GM12878 (cell line): ENCODE results near the gene SULT2B1. TPM values are rescaled to one million over a fixed set of nuclear protein-coding genes. Genes with fewer than 3 reads are reported as not detected.

Experiments used
- ATF2 ChIP-seq: IDR thresholded peaks from 2 replicates; pipeline ENCODE4 v1.6.1; 2012; ENCODE audit warnings: low read length, inconsistent platforms
- BCLAF1 ChIP-seq: fragments of 450-650 bp; IDR thresholded peaks from 2 replicates; pipeline ENCODE4 v1.6.1; 2017; ENCODE audit warnings: antibody characterized with exemption, mild to moderate bottlenecking, moderate library complexity
- NKRF ChIP-seq: fragments of 450-650 bp; conservative IDR thresholded peaks from 2 replicates; pipeline ENCODE4 v1.6.1; 2017; ENCODE audit warnings: mild to moderate bottlenecking, moderate library complexity
- NR2C1 ChIP-seq: fragments of 450-650 bp; IDR thresholded peaks from 2 replicates; pipeline ENCODE4 v1.6.1; 2017; ENCODE audit warnings: antibody characterized with exemption, mild to moderate bottlenecking, moderate library complexity
- PAX5 ChIP-seq: IDR thresholded peaks from 2 replicates; pipeline ENCODE4 v1.6.1; 2011; ENCODE audit warnings: low read depth, low read length, borderline replicate concordance
- SMARCA5 ChIP-seq: fragments of 450-650 bp; IDR thresholded peaks from 2 replicates; pipeline ENCODE4 v1.6.1; 2017; ENCODE audit warnings: mild to moderate bottlenecking
- SMC3 ChIP-seq: IDR thresholded peaks from 2 replicates; pipeline ENCODE4 v1.6.1; 2011; ENCODE audit warnings: low read length, improper control_type of control experiment, borderline replicate concordance
- SUPT20H ChIP-seq: IDR thresholded peaks from 2 replicates; pipeline ENCODE4 v1.6.1; 2011; ENCODE audit warnings: low read depth, mild to moderate bottlenecking, low read length, moderate library complexity, borderline replicate concordance; ENCODE audit not compliant: control insufficient read depth
- ZBTB33 ChIP-seq: fragments of 450-650 bp; IDR thresholded peaks from 2 replicates; pipeline ENCODE4 v1.6.1; 2017; ENCODE audit warnings: mild to moderate bottlenecking
- ZNF622 ChIP-seq: fragments of 450-650 bp; IDR thresholded peaks from 2 replicates; pipeline ENCODE4 v1.6.1; 2017; ENCODE audit warnings: mild to moderate bottlenecking, inconsistent platforms
- polyA plus RNA-seq, 11 experiments: library from polyadenylated mRNA; depleted of rRNA in 4 of 11; unstranded in 6 of 11; stranded (reverse) in 5 of 11; fragments of >200 nt; fragmentation: Nextera tagmentation in 4 of 11; fragmentation: Illumina TruSeq in 1 of 11; extraction: Ambion mirVana in 4 of 11; extraction: Trizol in 1 of 11; gene quantifications; 1 replicate in 1 of 11; 2 replicates in 10 of 11; pipeline versions ENCODE4 v1.2.1 to v1.2.3, GENCODE V29; 2011 to 2016; ENCODE audit warnings: inconsistent platforms in 2 of 11, missing spikeins in 2 of 11, low read depth in 1 of 11
- total RNA-seq, 4 experiments: library from RNA; depleted of rRNA in 3 of 4; stranded (reverse); fragments of >200 nt in 3 of 4; fragmentation: Illumina TruSeq in 1 of 4; extraction: Trizol in 1 of 4; gene quantifications; 2 replicates each; pipeline versions ENCODE4 v1.2.1 to v1.2.3, GENCODE V29; 2013 to 2021

SULT2B1 gene
- total and polyA plus RNA-seq, 10 of the 15 experiments (the other 5 are each of a cell fraction or from before 2014, with no cell fraction given) = 0.11 to 0.14 TPM; not detected in 8

GRCh38 chr19:48524732-48525131, 27.2 kb upstream of the SULT2B1 start (continued):
- TF ChIP-seq BCLAF1 (no peak), SMC3 (no peak), NKRF (no peak), PAX5 (no peak), ZNF622 (no peak), NR2C1 (no peak), SMARCA5 (no peak), ATF2 (no peak), ZBTB33 (no peak), SUPT20H (no peak)
